Measurements from ENCODE around the gene PTPRM.

The PTPRM gene

GRCh38 chr18:8307960-8308359 is 740.8 kb downstream of the PTPRM start:
- no peak for DNase-seq

DNA sequence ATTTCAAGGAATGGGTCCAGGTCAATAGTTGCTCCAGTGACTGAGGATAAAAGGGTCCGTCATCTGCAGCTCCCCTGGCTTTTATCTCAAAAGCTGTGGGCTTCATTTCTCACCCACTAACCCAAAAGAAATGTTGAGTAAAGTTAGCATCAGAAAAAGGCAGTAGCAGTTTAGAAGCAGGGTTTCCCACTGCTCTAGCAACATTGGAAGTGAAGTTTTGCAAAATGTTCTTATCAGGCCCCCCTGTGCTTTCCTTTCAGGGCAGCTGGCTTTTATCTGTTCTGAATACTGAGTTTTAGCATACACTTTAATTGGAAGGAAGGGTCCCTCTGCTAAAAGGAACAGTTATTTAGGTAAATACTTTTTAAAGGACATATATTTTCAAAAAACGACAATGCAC is 745.9 kb downstream of the PTPRM start:
- no peak for DNase-seq

DNA sequence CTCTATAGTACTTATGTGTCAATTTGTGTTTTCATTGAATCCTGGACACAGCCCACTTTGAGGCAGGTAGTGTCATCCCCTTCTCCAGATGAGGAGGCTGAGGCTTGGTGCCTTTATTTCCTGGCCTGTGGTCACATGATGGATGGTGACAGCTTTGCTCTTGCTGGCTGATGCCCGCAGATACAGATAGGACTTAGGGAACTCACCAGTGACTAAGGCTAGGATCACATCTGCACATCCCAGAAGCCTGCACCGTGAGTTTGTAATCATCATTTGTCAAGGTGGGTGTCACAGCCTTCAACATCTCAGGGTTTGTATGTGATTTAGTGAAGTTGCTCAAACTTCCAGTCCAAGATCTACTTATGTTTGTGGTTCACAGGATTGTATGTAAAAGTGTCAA is 747.0 kb downstream of the PTPRM start:
- no peak for DNase-seq

DNA sequence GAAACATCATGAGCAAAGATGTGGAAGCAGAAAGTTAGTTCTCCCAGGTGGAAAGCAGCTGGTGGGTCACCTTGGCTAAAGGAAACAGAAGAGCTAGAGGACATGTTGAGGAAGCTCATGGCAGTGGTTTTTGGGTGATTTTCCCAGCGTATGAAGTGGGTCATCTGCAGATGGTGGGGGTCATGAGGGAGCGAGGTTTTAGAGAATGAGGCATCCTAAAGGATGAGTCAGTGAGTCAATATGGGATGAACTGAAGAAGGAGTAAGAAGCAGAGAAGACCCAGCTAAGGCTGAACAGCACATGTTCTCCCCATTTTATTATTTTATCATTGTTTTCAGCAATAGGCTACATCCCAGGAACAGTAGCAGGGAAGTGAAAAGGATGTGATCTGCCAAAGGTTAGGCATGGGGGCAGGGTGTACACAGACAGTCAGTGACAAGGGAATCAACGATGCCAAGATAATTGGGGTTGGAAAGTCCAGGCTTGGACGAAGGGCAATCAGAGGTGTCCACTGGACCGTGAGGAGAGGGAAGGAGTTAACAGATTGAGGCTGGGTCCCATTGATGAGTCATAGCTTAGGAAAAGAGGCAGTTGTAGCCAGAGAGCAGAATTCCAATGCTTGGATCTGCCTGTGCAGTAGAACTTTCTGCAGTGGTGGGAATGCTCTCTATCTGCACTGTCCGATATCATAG is 752.8 kb downstream of the PTPRM start:
- no peak for DNase-seq

DNA sequence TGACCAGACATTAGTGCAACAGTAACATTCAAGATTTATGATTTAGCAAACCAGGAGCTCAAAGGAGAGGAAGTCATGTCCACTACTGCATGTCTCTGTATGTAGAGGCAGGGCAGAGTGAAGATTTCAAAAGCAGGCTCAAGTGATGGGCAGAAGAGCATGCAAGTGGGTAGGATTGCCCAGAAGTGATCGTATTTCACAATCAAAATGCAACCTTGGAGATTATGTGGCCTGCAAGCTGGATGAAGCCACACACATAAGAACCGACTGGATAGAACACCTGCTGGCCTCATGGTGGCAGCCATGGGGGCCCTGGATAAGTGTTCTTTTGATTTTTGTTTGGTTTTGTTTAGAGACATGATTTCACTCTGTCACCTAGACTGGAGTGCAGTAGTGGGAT is 755.4 kb downstream of the PTPRM start:
- DNase-seq, result no peak

DNA sequence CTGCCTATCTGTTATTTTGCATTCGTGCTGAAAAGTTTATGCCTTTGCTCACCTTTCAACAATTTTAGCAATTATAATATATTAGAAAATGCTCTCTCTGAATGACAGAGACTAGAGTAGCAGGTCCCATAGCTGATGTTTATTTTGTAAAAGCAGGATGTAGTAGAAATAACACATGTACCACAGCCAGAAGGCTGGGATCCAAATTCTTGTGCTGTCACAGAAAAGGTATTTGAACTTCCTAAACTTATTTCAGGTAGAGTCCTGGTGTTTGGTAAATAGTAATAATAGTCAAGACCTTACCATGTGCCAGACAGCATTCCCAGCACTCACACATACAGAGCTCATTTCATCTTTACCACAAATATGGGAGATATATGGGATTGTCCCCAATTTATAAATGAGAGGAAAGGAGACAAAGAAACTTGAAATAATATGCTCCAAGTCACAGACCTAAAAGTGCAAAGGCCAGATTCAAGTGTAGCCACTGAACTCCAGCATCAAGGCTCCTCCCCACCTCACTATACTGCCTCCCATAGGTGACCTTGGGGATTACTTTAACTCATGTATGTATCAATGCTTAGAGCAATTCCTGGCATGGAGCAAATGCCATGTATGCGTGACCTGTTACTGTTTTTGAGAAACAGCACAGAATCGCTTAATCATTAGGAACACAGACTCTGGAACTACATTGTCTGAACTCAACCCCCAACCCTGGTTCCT is 757.4 kb downstream of the PTPRM start:
- no peak for DNase-seq

GRCh38 chr18:8326763-8327394 is 759.8 kb downstream of the PTPRM start:
- no peak for DNase-seq

GRCh38 chr18:8328126-8328525 is 761.0 kb downstream of the PTPRM start:
- no peak for DNase-seq

- DNase-seq, result no peak
Observed at GRCh38 chr18:8329186-8329771, 762.2 kb downstream of the PTPRM start.

DNA sequence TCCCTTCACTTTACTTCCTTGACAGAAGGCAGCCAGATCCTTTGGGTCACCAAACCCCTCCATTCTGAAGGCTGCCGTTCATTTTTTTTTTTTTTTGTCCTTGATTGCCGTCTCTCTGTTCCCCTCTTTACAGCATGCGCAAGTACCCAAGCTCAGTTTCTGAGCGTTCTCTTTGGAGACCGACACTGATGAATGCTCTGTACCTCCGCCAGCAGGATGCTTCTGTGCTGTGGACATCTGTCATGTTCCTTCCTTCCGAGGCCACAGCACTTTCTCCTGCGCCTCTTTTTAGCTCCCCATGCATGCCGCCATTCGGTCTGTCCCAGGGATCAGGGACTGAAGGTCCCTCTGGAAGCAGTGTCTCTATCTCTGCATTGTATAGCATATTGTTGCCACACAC is 763.5 kb downstream of the PTPRM start:
- DNase-seq, result no peak

- DNase-seq, result no peak
Observed at GRCh38 chr18:8332286-8332685, 765.2 kb downstream of the PTPRM start.

GRCh38 chr18:8333961-8334360 is 766.8 kb downstream of the PTPRM start:
- no peak for DNase-seq

DNA sequence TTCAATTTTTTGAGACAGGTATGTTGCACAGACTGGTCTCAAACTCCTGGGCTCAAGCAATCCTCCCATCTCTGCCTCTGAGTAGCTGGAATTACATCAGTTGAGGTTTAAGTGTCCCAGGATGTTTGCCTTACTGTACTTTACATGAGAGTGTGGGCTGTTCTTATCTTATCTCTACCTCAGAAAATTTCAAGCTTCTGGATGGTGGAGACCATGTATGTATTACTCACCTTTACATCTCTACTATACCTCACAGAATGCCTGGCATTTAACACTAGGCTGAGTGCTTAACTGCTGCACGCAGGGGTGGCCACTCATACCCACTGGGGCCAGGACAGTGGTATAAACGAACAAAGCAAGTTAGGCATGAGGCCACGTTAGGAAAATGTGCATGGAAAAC is 770.1 kb downstream of the PTPRM start:
- no peak for DNase-seq

DNA sequence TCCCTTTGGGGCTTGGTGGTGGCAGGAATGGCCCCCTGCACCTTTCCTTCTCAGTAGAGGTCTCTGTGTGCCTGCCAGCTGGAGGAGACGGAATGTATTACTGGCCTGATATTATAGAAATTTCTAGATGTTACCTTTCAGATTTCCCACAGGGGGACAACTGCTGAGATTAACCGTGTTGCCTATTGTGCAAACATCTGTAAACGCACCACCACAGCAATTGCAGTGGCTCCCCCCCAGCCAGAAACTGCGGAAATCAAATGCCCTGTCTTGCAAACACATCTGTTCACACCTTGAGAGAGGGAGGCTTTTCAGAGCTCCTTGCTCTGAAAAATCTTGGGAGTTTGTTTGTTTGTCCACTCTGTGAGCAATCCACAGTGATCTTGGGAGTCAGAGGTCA is 772.1 kb downstream of the PTPRM start:
- no peak for DNase-seq

- no peak for DNase-seq
Observed at GRCh38 chr18:8339952-8340351, 772.8 kb downstream of the PTPRM start.

DNA sequence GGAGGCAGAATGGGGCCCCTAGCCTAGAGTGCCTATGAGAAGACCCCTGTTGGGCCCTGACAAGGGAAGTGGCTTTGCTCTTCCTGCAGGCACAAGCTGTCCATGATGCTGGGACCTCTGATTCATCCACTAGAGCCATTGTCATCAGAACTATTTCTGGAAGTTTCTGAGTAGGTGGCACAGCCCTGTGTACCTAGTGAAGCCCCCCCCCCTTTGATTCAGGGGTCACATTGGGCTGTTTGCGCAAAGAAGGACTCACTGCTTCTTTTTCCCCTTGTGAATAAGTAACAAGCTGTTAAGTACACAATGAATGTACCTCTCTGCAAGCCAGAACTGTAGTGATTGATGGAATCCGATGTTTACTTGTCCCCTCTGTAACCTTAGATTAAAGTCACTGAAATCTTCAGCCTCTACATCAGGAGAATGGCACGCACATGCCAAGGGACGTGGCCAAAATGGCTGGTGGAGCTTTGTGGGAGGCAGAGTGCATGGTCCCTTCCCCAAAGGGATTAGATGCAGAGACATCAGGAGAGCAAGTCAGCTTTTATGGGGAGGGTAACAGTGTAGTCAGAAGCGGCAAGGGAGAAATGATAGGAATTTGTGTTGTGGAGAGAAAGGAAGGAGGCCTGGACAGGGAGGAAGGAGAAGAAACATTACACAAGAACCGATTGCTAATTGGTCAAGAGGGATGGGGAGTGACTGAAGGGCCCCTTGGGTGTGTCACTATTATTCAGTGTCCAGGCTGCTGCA is 774.5 kb downstream of the PTPRM start:
- no peak for DNase-seq

- no peak for DNase-seq
Observed at GRCh38 chr18:8348051-8348720, 781.1 kb downstream of the PTPRM start.

- no peak for DNase-seq
Observed at GRCh38 chr18:8349608-8350323, 782.6 kb downstream of the PTPRM start.

DNA sequence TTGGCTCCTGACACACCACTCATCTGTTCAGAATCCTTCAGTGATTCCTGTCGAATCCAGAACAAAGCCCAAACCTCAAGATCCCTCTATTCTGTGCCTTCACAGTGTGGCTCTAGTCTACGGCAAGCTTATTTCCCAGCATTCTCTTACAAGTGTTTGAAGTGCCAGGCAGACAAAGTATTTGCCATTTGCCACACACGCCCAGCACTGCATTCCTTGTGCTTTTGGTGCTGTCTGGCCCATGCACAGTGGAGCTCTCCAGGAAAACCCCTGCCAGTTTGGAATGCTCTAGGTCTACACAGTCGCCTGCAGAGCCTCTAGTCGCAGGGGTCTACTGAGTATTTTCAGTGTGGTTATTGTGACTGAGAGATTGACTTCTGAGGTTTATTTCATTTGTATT is 783.5 kb downstream of the PTPRM start:
- no peak for DNase-seq

DNA sequence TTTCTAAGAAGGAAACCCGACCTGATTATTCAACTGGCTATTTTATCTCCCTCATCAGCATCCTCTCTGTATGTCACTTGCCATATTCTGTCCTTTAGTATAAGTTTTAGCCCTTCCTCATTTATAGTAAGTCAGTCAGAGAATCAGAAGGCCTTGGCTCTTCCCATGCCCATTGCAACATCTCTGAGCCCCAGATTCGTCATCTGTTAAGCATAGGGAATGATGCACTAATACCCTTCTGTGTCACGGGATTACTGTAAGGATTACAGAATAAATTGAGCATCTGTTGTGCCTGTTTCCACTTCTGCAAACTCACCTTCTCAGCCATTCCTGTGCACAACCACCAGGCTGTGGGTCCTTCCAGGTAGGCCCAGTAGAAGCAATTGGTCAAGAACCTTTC is 784.0 kb downstream of the PTPRM start:
- DNase-seq, result no peak

DNA sequence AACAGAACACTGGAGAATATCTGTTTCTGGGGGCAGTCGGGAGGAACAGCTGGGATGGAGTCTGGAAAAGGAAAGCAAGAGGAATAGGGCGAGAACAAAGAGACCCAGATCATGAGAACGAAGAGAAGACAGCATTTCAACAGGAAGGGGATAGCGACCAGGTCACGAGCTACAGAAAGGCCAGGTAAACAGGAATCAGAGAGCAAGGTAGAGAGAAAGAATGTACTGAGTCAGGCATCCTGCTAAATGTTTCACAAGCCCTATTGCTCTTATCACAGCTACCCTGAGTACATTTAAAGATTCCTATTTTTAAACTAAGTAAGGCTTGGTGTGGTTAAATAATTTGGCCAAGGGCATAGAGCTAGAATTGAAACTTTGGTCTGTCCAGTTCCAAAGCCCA is 787.2 kb downstream of the PTPRM start:
- DNase-seq, result no peak

GRCh38 chr18:8356001-8356400 is 788.9 kb downstream of the PTPRM start:
- DNase-seq, result no peak
